Measurements from ENCODE around the gene FLAD1.

The FLAD1 gene

DNA sequence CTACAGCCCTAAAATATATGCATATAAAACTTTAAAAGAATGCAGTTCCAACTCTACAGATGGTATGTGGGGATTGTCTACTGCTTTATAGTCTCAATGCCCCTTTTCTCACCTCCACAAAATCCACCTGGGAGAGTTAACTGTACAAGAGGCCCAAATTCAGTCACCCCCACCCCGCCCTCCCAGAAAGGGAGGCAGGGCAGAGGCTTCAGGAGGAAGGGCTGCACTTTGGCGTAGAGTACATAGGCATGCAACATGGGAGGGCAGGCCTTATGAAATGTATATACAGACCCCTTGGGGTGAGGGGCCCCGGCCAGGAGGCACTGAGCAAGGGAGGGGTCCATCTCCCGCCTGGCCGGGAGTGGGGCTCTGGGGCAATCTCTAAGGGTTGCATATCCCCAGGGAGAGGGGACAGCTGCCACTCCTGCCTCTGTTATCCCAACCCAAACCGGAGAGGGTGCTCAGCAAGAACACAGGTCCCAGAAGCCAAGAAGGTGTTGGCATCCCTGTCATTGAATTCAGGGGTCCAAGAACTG, 20.3 kb upstream of the FLAD1 start:
- no peak overlapping the region for H3K4me3 ChIP-seq (ENCODE audit: control insufficient read depth, low read depth, low read length)
- no peak for DNase-seq (ENCODE audit: low read depth)
- TF ChIP-seq, protein P1, sequence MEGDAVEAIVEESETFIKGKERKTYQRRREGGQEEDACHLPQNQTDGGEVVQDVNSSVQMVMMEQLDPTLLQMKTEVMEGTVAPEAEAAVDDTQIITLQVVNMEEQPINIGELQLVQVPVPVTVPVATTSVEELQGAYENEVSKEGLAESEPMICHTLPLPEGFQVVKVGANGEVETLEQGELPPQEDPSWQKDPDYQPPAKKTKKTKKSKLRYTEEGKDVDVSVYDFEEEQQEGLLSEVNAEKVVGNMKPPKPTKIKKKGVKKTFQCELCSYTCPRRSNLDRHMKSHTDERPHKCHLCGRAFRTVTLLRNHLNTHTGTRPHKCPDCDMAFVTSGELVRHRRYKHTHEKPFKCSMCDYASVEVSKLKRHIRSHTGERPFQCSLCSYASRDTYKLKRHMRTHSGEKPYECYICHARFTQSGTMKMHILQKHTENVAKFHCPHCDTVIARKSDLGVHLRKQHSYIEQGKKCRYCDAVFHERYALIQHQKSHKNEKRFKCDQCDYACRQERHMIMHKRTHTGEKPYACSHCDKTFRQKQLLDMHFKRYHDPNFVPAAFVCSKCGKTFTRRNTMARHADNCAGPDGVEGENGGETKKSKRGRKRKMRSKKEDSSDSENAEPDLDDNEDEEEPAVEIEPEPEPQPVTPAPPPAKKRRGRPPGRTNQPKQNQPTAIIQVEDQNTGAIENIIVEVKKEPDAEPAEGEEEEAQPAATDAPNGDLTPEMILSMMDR (conservative IDR thresholded peaks at IDR 0.05; ENCODE audit: control insufficient read depth, insufficient read depth, low read depth, low read length) = no peak

DNA sequence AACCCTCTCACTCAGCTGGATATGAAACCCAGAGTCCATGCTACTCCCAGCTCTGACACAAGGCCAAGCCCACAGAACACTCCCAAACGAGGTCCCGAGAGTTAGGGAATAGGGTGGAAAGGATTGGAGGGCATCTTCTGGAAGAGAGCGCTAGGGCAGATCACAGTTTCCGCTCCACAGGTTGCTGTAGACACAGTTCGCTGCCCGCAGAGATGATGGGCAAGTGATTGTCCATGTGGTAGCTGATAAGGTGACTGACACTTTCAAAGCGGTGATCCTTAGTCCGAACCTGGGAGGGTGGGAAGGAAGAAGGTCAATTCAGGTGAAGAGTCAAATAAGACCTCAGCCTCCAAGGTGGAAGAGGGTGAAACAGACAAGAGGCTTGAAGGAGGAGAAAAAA, 19.5 kb upstream of the FLAD1 start:
- DNase-seq (ENCODE audit: low read depth) = no peak
- TF ChIP-seq, protein P1 (conservative IDR thresholded peaks at IDR 0.05; ENCODE audit: control insufficient read depth, insufficient read depth, low read depth, low read length) = no peak
- H3K4me3 ChIP-seq (ENCODE audit: control insufficient read depth, low read depth, low read length) = no peak overlapping the region

DNA sequence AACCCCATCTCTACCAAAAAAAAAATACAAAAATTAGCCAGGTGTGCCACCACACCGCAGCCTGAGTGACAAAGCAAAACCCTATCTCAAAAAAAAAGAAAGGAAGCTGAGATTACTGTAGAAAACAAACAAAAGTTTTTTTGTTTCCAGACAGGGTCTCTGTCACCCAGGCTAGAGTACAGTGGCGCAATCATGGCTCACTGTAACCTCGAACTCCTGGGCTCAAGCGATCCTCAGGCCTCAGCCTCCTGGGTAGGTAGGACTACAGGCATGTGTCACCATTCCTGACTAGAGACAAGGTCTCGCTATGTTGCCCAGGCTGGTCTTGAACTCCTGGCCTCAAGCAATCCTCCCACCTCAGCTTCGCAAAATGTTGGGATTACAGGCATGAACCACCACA, 18.8 kb upstream of the FLAD1 start:
- no peak for DNase-seq (ENCODE audit: low read depth)
- TF ChIP-seq, protein P1 (conservative IDR thresholded peaks at IDR 0.05; ENCODE audit: control insufficient read depth, insufficient read depth, low read depth, low read length) = no peak
- H3K4me3 ChIP-seq (ENCODE audit: control insufficient read depth, low read depth, low read length) = no peak overlapping the region

DNA sequence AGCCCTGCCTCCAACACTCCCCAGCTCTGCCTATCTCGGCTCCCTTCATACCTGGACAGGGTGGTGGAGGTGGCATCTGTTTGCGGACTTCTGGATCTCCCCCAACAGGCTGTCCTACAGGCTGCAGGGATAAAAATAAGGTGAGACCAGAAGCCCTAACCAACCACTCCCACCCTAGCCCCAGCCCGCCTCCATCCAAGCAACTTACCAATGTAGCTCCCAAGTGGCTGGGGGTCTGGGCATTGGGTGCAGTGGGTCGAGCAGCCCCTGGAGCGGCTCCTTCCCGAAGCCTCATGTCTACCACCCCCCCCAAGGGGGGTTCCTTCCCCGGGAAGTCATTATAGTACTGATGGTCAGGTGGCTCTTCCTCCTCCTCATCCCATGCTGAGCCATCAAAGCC, 17.0 kb upstream of the FLAD1 start:
- no peak for DNase-seq (ENCODE audit: low read depth)
- TF ChIP-seq, protein P1 (conservative IDR thresholded peaks at IDR 0.05; ENCODE audit: control insufficient read depth, insufficient read depth, low read depth, low read length) = no peak
- no peak overlapping the region for H3K4me3 ChIP-seq (ENCODE audit: control insufficient read depth, low read depth, low read length)

DNA sequence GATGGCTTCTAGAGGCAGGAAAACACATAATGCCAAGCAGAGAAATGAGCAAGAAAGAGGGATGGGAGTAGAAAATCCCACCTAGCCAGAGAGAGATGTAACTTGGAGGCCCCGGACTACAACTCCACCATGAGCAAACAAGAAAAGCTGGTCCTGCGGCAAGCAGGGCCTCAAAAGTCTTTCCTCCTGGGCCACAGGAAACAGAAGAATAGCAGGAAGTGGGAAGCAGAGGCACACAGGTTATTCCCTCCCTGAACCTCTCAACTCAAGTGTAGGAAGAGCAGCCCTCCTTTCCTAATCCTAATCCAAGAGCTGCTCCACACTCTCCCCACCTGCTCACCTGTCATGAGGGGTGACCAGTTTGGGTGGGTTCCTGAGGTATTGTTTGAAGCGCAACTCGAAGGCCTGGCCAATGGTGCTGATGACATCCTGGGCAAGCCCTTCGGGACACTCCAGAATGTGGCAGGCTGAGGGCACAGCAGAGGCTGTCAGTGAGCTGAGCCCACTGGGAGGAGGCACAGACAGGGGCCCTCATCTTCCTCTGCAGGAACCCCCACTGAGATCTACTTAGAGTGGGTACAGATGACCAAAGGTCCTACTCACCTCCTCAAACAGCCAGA, 15.7 kb upstream of the FLAD1 start:
- no peak overlapping the region for H3K4me3 ChIP-seq (ENCODE audit: control insufficient read depth, low read depth, low read length)
- TF ChIP-seq, protein P1 (conservative IDR thresholded peaks at IDR 0.05; ENCODE audit: control insufficient read depth, insufficient read depth, low read depth, low read length) = no peak

DNA sequence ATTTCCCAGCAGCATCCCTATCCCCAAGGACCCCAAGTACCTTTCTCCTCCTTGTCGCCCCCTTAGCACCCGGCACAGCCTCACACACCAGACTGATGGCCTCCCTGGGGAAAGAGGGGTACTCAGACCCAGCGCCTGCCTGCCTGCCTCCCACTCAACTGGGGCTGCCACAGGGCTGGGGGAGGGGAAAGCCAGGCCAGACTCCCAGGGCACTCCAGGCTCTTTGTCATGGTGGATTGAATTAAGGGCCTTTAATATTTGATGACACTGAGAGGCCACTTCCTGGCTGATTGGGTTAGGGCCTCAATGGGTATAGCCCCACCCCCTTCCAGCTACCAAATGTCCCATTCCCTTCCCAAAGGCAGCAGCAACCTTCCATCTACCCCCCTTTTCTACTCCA, 14.4 kb upstream of the FLAD1 start:
- H3K4me3 ChIP-seq (ENCODE audit: control insufficient read depth, low read depth, low read length) = peak overlapping the region; percentile 79
- TF ChIP-seq, protein P1 (conservative IDR thresholded peaks at IDR 0.05; ENCODE audit: control insufficient read depth, insufficient read depth, low read depth, low read length) = no peak
- DNase-seq (ENCODE audit: low read depth) = no peak

More for the DNA sequence above, 15.7 kb upstream of the FLAD1 start:
- no peak for DNase-seq (ENCODE audit: low read depth)
